Heart left ventricle (tissue), 13 donors: ENCODE results near the gene PHF1.
"Not testable (repeated sequence)": the region's sequence is repeated elsewhere in the genome, so short reads cannot be mapped to it uniquely, and the experiment has no call there.

Experiments used
- CTCF ChIP-seq, 12 donors: fragments of 200-600 bp; sonication (generic) in 4 of 12; IDR thresholded peaks; one replicate each; pipeline versions ENCODE4 v1.5.0 to v1.8.0; 2018 to 2022; ENCODE audit warnings: antibody characterized with exemption in 12 of 12, mild to moderate bottlenecking in 5 of 12
- POLR2A ChIP-seq, 2 donors: fragments of 450-650 bp; IDR thresholded peaks; one replicate each; pipeline ENCODE4 v1.6.1; 2017; ENCODE audit warnings: antibody characterized with exemption in 2 of 2, mild to moderate bottlenecking in 2 of 2, moderate library complexity in 2 of 2
- donor health status: ischemic (EF 13 %, LVEDD 7.1; RV severe dilation, severe dysfunction).
- donor health status: DM: no; HTN: yes; CAD: no.
- donor health status: DM: no; HTN: no; CAD: no.
- donor health status: ischemic (EF 25% LVEDD 6.9; RV normal size, moderate dysfunction).
- donor health status: ischemic (EF 25% LVEDD 5.7; RV mildly dilated, moderate dysfunction).
- donor health status: ischemic (EF 35%, LVEDD 5.7; RV mildly dilated, moderate dysfunction).
- donor health status: nonischemic (EF 11% LVEDD 7.7; RV severe dilation, severe dysfunction).
- donor health status: DM: yes; HTN: yes; CAD: no.
- donor health status: PGD.
- donor health status: ischemic (EF 29% LVEDD 5.4; RV normal size, mild dysfunction).
- donor health status: nonischemic (EF 23%, LVEDD 6.1; RV moderate dilation, normal function).

- TF ChIP-seq CTCF, POLR2A (IDR thresholded peaks at IDR 0.05): not testable (repeated sequence)
These were observed 31.6 kb upstream of the PHF1 start for GRCh38 chr6:33379184-33379583.
